Stimulated activated CD4-positive, alpha-beta T cell treated with anti-CD3 and anti-CD28 coated beads, Interleukin-1b, Interleukin-23, amount 100 ng/mL, for 24 hours (primary cell): ENCODE measurements around the gene HINT1.
"Not testable (repeated sequence)": the region's sequence is repeated elsewhere in the genome, so short reads cannot be mapped to it uniquely, and the experiment has no call there.

Source experiments
- DNase-seq, 4 experiments: peaks; one replicate each; pipeline ENCODE4 v3.0.0-alpha.2; 2020; ENCODE audit warnings: low read depth in 4 of 4, low spot score in 1 of 4

Gene HINT1

DNA sequence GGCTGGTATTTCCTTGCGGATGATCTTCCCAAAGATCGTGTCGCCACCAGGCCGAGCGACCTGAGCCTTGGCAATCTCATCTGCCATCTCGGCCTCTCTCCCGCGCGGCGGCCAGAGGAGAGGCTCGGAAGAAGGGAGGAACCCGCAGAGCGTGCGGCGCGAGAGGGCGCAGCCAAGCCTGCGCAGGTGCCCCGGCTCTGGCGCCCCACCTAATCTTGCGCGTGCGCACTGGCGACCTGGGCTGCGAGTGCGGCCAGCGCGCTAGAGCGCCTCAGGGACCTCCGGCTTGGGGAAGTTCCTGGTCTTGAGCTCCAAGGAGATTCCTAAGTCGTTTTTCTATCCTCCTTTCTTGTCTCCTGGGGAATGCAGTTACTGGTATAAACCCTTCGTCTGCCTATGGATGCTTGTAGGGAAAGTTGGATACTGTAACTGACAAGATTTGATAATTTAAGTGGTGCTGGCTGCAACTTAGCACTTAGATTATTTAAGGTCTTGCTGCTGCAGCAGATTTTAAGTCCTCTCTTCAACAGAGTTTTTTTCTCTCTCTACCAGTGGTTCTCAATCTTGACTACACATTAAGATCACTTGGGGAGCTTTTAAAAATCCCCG, at the start of gene HINT1:
HINT1 (minus strand) TSS at position 138 of the 609 bp plus-strand sequence; CDS start at position 87, 51 bp downstream.
- peak; percentile 82 to 92 (median 90) for DNase-seq

DNA sequence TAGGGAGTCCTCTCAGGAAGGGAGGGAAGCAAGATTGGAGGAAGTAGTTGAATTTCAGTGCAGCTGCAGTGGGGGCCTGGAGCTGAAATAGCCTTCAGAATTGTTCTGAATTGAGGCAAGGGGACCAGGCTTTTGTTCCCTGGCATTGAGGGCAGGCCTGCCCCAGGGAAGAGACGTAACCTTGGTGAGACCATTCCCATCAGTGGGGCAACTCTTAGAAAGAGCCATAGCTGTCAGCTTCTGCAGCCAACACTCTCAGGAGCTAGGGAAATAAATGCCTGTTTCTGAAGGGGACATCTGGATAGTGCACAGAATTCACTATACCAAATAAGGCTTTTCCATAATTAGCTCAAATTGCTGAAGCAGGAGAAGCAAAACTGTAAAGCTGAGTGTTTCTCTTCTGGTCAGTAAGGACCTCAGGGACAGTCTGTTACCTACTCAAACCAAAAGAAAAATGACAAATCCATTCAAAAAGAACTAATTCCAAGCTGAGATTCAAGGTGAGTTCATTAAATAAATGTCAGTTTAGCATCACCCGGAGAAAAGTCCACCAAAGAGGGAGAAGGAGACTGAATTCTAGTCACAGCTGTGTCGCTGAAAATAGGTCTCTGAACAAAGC, 49.7 kb upstream of the HINT1 start:
- no peak for DNase-seq

DNA sequence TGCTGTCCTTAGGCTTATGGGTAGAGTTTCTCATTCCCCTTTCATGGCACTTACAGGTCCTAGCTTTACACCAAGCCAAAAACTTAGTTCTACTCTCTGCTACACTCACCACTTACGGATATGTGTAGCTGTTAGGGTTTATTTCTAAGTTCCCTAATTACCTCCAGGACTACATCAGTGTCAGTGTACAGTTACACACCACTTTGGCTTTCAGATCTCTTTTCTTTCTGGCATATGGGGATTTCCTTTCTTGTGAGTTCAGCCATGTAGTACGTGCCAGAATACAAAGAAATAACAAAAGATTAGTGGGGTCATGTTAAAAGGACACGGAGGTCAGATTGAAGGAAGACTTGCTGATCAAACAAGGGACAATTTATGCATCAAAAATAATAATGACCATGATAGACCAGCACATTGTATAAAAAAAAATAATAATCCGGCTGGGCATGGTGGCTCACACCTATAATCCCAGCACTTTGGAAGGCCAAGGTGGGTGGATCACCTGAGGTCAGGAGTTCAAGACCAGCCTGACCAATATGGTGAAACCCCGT, 47.5 kb upstream of the HINT1 start:
- no peak for DNase-seq

DNA sequence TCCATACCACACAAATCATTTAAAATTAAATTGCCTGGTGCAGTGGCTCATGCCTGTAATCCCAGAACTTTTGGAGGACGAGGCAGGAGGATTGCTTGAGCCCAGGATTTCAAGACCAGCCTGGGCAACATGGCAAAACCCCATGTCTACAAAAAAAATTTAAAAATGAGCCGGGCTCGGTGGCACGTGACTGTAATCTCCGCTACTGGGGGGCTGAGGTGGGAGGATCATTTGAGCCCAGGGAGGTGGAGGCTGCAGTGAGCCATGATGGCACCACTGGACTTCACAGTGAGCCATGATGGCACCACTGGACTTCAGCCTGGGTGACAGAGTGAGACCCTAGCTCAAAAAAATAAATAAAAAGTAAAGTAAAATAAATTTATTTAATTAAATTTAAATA, 46.6 kb upstream of the HINT1 start:
- DNase-seq = no peak

DNA sequence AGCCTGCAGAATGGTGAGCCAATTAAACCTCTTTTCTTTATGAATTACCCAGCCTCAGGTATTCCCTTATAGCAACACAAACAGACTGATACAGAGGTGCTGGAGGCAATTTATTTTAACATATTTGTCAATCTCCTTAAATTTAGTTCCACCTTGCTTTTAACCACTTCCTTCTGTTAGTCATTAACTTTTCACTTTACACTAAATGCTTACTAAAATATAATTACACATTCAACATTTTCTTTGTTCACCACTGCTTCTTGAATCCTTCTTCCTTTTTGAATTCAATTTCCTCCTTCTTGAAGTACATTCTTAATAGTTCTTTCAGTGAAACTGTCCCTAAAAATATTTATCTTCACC, 45.1 kb upstream of the HINT1 start:
- no peak for DNase-seq

DNA sequence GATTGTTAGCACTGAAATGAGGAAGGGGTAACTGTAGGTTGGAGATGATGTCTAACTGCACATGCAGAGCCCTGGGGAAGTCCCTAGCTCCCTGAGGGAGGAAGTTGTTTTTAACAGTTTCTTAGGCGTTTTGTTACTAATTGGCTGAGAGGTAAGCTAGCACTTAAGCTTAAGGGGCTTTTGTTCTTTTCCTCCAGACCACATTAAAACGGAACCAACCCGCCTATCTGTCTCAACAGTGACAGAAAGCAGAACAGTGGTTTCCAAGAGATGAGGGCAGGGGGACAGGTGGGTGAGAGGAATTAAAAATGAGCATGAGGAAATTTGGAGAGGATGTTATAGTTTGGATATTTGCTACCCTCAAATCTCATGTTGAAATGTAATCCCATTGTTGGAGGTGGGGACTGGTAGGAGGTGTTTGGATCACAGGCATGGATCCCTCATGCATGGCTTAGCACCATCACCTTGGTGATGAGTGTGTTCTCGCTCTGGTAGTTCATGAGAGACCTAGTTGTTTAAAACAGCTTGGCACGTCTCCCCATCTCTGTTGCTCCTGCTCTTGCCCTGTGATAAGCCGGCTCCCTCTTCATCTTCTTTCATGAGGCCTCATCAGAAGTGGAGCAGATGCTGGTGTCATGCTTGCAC, 44.6 kb upstream of the HINT1 start:
- DNase-seq = peak in 2 of 4 experiments; percentile 11 to 17

DNA sequence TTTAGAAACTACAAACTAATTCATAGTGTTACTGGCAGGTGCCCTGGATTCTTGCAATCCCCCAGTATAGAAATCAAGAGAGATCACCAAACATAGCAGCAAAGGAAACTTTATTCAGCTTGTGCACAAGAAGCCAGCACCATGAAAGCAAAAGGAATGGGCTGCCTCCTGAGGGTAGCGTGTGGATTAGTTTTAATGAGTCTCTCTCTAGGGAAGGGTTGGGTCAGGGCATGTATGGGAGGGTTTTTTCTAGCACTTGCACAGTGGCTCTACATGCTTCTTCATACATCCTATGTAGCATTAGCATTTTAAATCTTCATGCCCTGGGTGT, 44.1 kb upstream of the HINT1 start:
- DNase-seq = no peak

DNA sequence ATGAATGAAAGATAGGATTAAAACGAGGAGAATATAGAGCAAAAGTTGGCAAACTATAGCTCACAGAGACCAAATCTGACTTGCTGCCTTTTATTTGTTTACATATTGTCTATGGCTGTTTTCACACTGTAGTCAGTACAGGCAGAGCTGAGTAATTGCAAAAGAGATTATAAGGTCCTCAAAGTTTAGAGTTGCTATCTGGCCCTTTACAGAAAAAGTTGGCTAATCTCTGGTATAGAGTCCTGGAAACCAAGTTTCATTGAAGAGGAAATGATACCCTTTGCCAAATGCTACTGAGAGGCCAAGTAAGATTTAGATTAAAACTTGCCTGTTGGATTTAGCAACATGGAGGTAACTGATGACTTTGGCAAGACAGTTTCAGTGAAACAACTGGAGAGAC, 41.7 kb upstream of the HINT1 start:
- DNase-seq = no peak

DNA sequence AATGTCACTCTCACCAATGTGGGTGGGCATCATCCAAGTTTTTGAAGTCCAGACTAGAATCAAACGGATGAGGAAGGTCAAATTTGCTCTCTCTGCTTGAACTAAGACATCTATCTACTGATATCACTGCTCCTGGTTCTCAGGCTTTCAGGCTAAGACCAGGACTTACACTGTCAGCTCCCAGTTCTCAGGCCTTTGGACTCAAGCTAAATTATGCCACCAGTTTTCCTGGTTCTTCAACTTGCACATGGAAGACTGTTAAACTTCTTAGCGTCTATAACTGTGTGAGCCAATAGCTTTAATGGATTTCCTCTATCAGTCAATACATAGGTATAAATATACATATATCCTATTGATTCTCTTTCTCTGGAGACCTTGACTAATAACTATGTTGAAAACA, 41.0 kb upstream of the HINT1 start:
- no peak for DNase-seq

DNA sequence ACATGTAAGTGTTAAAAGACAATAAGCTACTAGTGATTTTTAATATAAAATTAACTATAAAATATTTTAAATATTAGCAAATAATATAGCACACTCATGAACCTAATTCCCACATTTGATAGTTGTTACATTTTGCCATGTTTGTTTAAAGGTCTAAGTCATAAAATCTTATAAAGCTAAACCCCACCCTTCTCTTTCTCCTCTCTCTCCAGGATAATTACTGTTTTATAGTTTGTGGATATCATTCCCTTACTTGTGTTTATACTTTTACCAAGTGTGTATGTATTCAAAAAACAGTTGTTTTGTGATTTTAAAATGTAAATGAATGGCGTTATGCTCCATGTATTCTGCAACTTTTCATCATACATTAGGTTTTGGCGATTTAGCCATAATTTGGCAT, 39.9 kb upstream of the HINT1 start:
- no peak for DNase-seq

DNA sequence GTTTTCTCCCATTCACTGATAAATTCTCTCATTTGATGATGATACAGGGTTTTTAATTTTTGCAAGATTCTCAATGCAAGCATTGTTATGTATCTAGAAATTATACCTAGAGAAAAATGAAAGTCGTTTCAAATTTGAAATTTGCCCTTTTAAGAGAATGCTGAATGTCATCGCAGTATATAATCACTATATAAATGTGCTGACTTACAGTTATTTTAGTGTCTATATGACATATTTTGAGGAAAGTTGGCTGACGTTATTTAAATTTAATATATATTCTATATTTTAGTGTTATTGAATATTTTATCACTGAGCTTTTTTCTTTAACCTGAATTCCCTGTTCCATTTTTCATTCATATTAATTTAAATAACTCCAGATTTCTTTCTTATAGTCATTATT, 35.5 kb upstream of the HINT1 start:
- no peak for DNase-seq

DNA sequence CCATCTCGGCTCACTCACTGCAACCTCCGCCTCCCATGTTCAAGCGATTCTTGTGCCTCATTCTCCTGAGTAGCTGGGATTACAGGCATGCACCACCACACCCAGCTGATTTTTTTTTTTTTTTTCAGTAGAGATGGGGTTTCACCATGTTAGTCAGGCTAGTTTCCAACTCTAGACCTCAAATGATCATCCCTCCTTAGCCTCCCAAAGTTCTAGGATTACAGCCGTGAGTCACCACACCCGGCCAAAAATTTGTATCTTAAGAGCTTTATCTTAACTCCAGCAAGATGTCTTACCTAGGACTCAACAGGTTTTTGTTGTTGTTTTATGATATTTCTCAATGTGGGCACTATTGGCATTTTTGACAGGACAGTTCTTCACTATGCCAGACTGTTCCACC, 33.6 kb upstream of the HINT1 start:
- no peak for DNase-seq

DNA sequence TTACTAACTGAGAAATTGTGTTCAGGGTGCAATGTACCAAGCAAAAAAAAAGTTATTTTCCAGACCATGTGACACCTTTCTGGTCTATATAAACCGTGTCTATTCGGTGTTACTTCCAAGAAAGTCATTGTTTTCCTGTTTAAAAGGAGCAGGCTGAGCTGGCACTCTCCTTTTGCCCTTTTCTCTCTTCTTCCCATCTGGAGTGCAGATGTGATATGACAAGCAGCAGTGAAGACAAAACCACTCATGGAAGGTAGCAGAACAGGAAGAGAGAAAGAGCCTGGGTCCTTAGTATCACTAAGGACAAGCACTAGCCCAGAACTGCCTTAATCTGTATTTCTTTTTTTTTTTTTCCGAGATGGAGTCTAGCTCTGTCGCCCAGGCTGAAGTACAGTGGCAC, 31.3 kb upstream of the HINT1 start:
- no peak for DNase-seq

DNA sequence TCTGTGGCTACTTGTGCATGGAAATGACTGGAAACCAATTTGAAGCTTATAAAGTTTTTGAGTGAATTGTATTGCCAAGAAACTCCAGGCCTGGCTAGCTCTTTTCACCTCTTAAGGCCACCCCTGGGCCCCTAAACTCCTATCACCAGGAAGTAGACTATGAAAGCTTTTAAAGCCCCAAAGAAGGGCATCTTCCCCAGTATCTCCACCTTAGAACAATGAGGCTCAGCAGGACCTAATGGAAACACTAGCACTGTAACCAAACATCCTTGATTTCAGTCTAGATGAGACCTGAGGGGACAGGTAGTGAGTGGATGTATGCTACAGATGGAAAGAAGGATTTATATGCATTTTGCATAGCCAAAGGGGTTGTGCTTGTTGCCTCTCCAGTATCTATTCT, 30.6 kb upstream of the HINT1 start:
- DNase-seq = no peak

DNA sequence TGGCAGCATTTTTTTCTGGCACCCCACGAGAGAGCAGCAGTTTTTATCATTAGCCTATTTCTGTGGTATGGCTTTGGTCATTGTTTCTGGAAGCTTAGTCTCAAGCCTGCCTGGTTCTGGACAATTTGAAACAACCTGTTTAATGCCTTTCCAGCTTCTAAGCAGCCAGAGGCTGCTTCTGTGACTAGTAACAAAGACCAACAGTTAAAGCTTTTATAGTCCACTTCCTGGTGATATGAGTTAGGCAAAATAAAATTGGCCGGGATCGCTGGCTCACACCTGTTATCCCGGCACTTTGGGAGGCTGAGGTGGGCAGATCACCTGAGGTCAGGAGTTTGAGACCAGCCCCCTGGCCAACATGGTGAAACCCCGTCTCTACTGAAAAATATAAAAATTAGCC, 29.7 kb upstream of the HINT1 start:
- no peak for DNase-seq

DNA sequence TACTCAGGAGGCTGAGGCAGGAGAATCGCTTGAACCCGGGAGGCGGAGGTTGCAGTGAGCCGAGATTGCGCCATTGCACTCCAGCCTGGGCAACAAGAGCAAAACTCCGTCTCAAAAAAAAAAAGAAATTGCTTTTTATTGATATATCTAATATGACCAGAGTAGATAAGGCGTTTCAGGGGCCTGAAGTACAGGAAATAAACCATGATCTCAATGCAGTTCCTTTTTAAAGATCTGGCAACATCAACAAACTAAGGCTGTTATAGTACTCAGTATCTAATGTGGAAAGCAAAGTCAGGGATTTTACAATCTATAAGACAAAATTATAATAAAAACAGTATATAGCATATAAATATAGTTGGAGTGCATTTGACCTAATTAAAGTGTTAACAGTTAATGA, 28.8 kb upstream of the HINT1 start:
- not testable (repeated sequence) for DNase-seq

DNA sequence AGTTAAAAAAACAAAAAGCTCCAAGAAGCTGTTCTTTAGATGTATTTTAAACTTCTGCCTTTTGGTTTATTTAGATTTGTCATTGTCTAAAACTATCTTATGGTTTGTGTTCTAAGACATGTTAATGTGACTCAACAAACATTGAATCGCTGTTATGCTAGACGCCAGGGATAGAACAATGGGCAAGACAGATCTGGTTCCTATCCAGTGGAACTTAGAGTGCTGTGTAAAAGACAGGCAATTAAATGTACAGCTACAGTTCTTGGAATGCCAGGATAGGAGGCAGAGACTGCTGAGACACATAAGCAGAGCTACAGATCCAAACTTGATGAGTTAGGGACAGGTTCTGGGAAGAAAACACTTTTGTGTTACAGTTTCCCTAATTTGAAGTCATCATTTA, 28.1 kb upstream of the HINT1 start:
- no peak for DNase-seq

DNA sequence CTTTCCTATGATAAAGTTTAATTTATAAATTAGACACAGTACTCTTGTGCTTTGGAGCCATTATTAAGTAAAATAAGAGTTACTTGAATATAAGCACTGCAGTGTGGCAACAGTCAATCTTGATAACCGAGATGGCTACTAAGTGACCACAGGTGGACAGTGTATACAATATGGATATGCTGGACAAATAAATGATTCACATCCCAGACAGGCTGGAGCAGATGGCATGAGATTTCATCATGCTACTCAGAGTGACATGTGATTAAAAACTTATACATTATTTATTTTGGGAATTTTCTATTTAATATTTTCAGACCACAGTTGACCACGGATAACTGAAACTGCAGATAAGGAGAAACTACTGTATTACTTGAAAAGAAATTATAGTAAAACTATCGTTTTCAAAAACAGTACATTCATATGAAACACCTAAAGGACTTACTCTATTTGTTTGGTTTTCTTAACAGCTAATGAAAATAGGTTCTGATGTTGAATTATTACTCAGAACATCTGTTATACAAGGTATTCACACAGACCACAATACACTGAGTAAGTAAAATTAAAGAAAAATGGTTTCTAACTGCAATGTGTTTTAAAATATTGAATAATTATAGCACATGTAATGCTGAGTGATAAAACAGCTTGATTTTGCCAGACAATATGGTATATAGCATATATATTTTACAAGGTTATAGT, 21.7 kb upstream of the HINT1 start:
- DNase-seq = no peak

DNA sequence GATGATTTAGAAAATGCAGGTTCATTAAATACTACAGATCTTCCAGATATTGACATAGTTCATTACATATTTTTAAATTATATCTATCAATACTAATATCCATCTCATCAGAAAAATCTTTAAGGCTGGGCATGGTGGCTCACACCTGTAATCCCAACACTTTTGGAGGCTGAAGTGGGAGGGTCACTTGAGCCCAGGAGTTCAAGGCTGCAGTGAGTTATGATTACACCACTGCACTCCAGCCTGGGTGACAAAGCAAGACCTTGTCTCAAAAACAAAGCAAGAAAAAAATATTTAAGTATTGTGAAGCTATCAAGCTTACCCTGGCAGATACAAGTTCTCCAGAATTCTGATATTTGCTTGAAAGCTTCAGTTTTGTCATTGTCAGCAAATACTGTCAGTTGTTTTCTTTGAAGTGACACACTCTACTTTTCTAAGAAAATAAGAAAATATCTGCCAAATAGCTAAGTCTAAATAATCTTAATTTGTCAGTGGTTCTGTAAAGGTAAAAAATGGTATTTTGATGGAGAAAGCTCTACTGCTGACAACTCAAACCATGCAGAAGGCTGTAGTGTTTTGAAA, 20.6 kb upstream of the HINT1 start:
- DNase-seq = no peak

DNA sequence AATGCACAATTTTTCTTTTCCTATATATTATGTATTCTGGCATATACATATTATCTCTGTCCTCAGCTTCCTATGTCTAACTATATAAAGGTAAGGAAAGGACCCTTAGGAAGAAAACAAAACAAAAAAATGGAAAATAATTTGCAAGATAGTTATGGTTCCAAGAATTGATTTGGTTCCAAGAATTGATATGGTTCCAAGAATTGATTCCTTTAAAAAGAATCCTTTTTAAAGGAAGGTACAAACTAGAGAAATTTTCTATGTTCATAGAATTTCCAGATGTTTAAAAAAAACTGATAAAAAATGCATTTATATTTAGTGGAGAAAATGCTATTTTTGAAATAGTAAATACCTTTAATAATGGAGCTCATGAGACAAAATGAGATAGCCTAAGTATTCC, 17.8 kb upstream of the HINT1 start:
- no peak for DNase-seq

DNA sequence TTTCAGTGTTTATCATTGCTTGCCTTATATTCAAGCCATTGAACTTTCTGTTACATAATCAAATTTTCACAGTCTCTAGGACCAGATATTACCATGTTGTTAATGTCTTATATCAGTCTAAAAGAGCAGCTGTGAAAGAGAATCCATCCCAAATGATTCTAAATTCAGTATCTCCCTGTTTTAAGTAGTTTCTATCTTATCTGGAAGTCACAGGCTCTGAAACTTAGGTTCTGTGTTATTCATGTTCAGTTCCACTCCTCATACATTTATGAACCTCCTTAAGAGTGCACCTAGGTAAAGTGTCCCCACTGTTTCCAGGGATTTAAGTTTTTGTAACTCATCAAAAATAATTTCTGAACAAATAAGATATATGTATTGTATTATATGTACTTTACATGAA, 15.4 kb upstream of the HINT1 start:
- no peak for DNase-seq

DNA sequence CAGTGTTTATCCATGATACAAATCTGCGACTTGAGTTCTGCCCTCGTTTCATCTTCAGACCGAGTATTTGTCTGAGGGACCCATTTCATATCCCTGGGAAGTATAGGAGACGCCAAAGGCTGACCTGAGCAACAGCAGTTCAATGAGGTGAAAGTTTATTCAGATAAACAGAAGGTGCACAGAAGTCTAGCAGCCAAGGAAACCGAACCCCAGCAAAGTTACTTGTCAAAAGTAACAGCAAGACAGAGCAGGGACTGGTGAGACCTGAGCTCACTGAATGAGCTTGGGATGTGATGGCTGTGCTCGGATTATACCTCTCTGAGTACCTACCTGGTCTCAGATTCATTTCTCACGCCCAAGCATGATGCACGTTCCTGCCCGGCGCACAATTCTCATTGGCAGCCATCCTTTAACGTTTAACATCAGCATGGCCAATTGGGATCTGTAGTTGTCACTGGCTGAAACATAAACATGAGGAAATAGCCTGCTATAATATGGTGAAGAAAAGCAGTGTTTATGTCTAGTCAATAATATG, 6.3 kb upstream of the HINT1 start:
- DNase-seq = no peak
